ENCODE data around the gene ALG12. TPM values are rescaled to one million over a fixed set of nuclear protein-coding genes. Genes with fewer than 3 reads are reported as not detected.

Gene ALG12
- total RNA-seq, 1 experiment from 2014 or later: 29.2 TPM

DNA sequence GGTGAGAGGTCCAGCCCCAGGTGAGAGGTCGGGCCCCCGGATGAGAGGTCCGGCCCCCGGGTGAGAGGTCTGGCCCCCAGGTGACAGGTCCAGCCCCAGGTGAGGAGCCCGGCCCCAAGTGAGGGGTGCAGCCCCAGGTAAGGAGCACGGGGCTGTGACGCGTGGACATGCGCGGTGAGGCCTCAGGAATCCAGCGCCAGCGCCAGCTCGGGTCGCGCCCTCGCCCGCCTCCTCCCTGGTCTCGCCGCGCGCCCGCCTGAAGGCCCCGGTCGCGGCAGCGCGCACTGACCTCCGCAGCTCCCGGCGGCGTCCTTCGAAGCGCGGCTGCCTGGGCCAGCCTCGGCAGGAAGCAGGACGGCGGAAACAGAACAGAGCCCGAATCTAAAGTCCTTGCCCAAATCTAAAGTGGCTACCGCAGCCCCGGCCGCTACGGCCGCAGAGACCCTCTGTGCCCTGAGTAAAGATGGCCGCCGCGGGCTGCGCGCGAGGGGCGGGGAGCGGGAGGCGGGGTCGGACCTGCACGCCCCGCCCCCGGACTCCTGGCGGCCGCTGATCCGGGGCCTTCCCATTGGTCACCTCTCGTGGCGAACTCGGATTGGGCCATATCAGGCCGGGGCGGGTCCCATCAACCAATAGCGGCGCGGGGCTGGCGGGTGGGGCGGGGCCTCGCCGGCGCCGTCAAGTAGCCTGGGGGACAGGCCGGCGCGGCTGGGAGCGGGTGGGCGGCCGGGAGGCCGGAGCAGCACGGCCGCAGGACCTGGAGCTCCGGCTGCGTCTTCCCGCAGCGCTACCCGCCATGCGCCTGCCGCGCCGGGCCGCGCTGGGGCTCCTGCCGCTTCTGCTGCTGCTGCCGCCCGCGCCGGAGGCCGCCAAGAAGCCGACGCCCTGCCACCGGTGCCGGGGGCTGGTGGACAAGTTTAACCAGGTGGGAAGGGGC lies at the start of gene ALG12, which contains the start of gene CRELD2 (continued):
- TF ChIP-seq, protein P1, sequence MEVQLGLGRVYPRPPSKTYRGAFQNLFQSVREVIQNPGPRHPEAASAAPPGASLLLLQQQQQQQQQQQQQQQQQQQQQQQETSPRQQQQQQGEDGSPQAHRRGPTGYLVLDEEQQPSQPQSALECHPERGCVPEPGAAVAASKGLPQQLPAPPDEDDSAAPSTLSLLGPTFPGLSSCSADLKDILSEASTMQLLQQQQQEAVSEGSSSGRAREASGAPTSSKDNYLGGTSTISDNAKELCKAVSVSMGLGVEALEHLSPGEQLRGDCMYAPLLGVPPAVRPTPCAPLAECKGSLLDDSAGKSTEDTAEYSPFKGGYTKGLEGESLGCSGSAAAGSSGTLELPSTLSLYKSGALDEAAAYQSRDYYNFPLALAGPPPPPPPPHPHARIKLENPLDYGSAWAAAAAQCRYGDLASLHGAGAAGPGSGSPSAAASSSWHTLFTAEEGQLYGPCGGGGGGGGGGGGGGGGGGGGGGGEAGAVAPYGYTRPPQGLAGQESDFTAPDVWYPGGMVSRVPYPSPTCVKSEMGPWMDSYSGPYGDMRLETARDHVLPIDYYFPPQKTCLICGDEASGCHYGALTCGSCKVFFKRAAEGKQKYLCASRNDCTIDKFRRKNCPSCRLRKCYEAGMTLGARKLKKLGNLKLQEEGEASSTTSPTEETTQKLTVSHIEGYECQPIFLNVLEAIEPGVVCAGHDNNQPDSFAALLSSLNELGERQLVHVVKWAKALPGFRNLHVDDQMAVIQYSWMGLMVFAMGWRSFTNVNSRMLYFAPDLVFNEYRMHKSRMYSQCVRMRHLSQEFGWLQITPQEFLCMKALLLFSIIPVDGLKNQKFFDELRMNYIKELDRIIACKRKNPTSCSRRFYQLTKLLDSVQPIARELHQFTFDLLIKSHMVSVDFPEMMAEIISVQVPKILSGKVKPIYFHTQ (CRISPR knock-in tag; IDR thresholded peaks at IDR 0.05): no peak
- no peak for TF ChIP-seq EMX1 (CRISPR knock-in tag; IDR thresholded peaks at IDR 0.05)
- peak; percentile 45; the same call in 1 of the 2 replicates for TF ChIP-seq CREM (CRISPR knock-in tag; IDR thresholded peaks at IDR 0.05)

DNA sequence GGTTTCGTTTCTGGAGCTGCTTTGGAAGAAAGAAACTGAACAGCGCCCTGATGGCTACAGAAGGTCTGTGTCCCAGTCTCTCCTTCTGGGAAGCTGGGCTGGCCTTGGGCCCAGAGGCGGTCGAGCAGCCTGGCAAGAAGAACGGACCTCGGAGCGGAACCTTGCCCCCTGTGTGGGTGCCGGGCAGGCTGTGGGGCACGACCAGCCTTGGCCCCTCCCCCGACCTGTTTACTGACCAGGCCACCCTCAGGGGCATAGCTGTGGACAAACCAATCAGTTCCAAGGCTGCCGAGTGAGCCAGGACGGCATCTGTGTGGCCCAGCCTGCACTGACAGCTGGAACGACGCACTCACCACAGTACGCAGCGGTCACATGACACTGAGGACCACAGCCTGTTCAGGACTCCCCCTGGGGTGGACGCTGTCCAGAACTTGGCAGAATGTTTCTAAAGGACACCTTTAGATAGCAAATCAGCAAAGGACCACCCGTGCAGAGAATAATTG lies 49.5 kb upstream of the ALG12 start:
- Mint-ChIP-seq H3K27me3 (ENCODE audit: low read depth) (peaks cover 8% of the 10 kb centered on the region), H3K4me1 (peaks cover 11% of the 10 kb centered on the region), H3K27ac (no peak overlapping the region), H3K36me3 (peaks cover 7% of the 10 kb centered on the region), H3K4me3 (no peak overlapping the region), H3K9me3 (no peaks in the 10 kb centered on the region)
- CTCF ChIA-PET: interaction anchor here (1.6 to 3.3 kb wide), 4 partner anchors 12 to 62 kb away, joined by 3 to 18 read pairs (median 14); no protein-coding TSS in a partner anchor
- no peak for ATAC-seq
- DNase-seq (ENCODE audit: low spot score): no peak
- POLR2A ChIA-PET: no interaction called here
- TF ChIP-seq, protein P2, sequence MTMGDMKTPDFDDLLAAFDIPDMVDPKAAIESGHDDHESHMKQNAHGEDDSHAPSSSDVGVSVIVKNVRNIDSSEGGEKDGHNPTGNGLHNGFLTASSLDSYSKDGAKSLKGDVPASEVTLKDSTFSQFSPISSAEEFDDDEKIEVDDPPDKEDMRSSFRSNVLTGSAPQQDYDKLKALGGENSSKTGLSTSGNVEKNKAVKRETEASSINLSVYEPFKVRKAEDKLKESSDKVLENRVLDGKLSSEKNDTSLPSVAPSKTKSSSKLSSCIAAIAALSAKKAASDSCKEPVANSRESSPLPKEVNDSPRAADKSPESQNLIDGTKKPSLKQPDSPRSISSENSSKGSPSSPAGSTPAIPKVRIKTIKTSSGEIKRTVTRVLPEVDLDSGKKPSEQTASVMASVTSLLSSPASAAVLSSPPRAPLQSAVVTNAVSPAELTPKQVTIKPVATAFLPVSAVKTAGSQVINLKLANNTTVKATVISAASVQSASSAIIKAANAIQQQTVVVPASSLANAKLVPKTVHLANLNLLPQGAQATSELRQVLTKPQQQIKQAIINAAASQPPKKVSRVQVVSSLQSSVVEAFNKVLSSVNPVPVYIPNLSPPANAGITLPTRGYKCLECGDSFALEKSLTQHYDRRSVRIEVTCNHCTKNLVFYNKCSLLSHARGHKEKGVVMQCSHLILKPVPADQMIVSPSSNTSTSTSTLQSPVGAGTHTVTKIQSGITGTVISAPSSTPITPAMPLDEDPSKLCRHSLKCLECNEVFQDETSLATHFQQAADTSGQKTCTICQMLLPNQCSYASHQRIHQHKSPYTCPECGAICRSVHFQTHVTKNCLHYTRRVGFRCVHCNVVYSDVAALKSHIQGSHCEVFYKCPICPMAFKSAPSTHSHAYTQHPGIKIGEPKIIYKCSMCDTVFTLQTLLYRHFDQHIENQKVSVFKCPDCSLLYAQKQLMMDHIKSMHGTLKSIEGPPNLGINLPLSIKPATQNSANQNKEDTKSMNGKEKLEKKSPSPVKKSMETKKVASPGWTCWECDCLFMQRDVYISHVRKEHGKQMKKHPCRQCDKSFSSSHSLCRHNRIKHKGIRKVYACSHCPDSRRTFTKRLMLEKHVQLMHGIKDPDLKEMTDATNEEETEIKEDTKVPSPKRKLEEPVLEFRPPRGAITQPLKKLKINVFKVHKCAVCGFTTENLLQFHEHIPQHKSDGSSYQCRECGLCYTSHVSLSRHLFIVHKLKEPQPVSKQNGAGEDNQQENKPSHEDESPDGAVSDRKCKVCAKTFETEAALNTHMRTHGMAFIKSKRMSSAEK (CRISPR knock-in tag; IDR thresholded peaks at IDR 0.05; ENCODE audit: borderline replicate concordance): no peak
- TF ChIP-seq, protein P3, sequence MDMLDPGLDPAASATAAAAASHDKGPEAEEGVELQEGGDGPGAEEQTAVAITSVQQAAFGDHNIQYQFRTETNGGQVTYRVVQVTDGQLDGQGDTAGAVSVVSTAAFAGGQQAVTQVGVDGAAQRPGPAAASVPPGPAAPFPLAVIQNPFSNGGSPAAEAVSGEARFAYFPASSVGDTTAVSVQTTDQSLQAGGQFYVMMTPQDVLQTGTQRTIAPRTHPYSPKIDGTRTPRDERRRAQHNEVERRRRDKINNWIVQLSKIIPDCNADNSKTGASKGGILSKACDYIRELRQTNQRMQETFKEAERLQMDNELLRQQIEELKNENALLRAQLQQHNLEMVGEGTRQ (CRISPR knock-in tag; IDR thresholded peaks at IDR 0.05): peak; percentile 41; the same call in 1 of the 2 replicates

DNA sequence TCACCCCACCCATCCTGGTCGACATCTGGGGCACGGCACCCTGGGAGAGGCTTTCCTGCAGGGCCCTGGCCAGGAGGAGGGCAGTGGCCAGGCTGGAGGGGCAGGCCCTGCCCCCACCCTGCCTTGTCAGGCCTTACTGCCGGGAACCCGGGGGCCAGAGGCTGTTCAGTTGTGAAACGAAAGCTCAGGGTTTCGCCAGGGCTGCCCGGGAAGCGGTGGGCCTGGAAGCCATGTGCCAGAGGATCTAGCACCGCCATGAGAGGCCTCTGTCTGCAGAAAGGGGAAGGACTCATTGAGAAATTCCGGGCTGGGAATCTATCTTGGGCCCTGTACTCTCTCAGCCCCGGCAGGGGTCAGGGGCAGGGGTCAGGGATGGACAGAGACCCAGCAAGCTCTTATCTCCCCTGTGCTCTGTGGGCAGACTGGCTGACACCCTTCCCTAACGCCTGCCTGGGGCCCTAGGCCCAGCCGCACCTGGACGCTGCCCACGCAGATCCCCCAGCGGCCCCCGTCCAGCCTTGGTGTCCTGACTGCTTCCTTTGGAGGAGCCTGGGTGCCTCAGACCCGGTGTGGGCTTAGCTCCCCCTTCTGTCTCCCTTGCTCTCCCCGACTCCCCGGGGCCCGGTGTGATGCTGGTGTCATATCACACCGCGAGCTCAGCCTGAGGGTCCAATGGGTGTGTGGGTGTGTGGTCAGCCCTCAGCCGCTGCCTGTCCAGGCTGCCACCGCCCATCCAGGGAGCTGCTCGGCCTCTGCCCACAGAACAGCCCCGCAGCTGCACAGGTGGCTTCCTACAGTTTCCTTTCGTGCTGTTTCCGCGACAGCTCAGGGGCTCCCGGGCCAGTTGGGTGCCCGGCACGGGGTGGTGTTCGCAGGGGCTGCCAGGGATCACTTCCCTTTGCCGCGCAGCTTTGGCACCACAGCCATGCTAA lies 48.8 kb upstream of the ALG12 start:
- Mint-ChIP-seq H3K36me3 (peaks cover 7% of the 10 kb centered on the region), H3K9me3 (no peaks in the 10 kb centered on the region), H3K27me3 (ENCODE audit: low read depth) (peaks cover 8% of the 10 kb centered on the region), H3K4me3 (no peak overlapping the region), H3K27ac (no peak overlapping the region), H3K4me1 (peaks cover 11% of the 10 kb centered on the region)
- ATAC-seq (no peak), DNase-seq (ENCODE audit: low spot score) (peak; percentile 13)
- CTCF ChIA-PET: interaction anchor here (0.6 to 3.3 kb wide), 4 partner anchors 16 to 63 kb away, joined by 4 to 18 read pairs (median 14); no protein-coding TSS in a partner anchor
- TF ChIP-seq JAZF1 (CRISPR knock-in tag; IDR thresholded peaks at IDR 0.05): no peak
- TF ChIP-seq KAT7 (CRISPR knock-in tag; IDR thresholded peaks at IDR 0.05; ENCODE audit: borderline replicate concordance): no peak
- TF ChIP-seq GABPB1 (CRISPR knock-in tag; IDR thresholded peaks at IDR 0.05): peak; percentile 76
- POLR2A ChIA-PET: no interaction called here

Data from WTC11 (cell line).